Pancreas (tissue), 10 donors: ENCODE measurements around the gene TCEAL9. TPM values are rescaled to one million over a fixed set of nuclear protein-coding genes. Genes with fewer than 3 reads are reported as not detected.
"Not testable (repeated sequence)": the region's sequence is repeated elsewhere in the genome, so short reads cannot be mapped to it uniquely, and the experiment has no call there.

Source experiments
- ATAC-seq, 4 donors: fragments of 200-7000 bp; cut with Tn5 transposase; one replicate each; pipeline versions ENCODE4 v1.8.0 to v1.9.1; 2020; ENCODE audit warnings: mild to moderate bottlenecking in 4 of 4, moderate library complexity in 4 of 4
- DNase-seq, 6 donors: peaks; one replicate each; pipeline ENCODE4 v3.0.0-alpha.2; 2020
- FAIRE-seq: peaks from 2 replicates; lab custom pipeline; 2012; peaks lifted over from hg19 to GRCh38; lab: Jason Lieb, UNC
- H3K27ac ChIP-seq, 4 donors: fragments of 200-600 bp; sonication (generic); 1 replicate in 3 of 4; 2 replicates in 1 of 4; pipeline versions ENCODE4 v1.5.0 to v1.8.0; 2020
- H3K27me3 ChIP-seq, 4 donors: fragments of 200-600 bp; one replicate each; pipeline ENCODE4 v1.8.0; 2021
- H3K36me3 ChIP-seq, 3 donors: fragments of 200-600 bp; sonication (generic) in 1 of 3; one replicate each; pipeline versions ENCODE4 v1.5.0 to v1.8.0; 2020 to 2021
- H3K4me1 ChIP-seq, 3 donors: fragments of 200-600 bp; one replicate each; pipeline ENCODE4 v1.8.0; 2021
- H3K4me3 ChIP-seq, 4 donors: fragments of 200-600 bp; sonication (generic) in 2 of 4; one replicate each; pipeline versions ENCODE4 v1.5.0 to v1.8.0; 2020 to 2021
- H3K9me3 ChIP-seq, 4 donors: fragments of 200-600 bp; one replicate each; pipeline ENCODE4 v1.8.0; 2021
- CTCF ChIP-seq, 4 donors: fragments of 200-600 bp; sonication (generic) in 3 of 4; IDR thresholded peaks; one replicate each; pipeline versions ENCODE4 v1.5.0 to v1.8.0; 2021; ENCODE audit warnings: antibody characterized with exemption in 4 of 4
- WGBS, 2 donors: extraction: QIAGEN DNeasy Blood & Tissue Kit; methylation state at CpG; one replicate each; pipeline ENCODE4 v1.1.7; 2013; 5-methylcytosine and 5-hydroxymethylcytosine counted together
- intact Hi-C, 3 donors: fragments of 100-400 bp; cut with DNase I; formaldehyde crosslinking; loops; one replicate each; pipeline versions ENCODE4 v1.11.1 to v1.14.2; 2022
- polyA plus RNA-seq, 2 donors: library from polyadenylated mRNA; stranded (reverse); fragments of 200-250 nt; gene quantifications; one replicate each; pipeline ENCODE4 v1.2.3, GENCODE V29; 2013
- total RNA-seq, 6 donors: library from RNA; stranded (reverse); fragmentation: NEBNext Ultra II Directional in 4 of 6; extraction: Animal tissue kit (Norgen Biotek cat#: 25700) in 4 of 6; gene quantifications; one replicate each; pipeline versions ENCODE4 v1.2.1 to v1.2.4, GENCODE V29; 2021 to 2023
- donor health status: healthy with polysubstance abuse.
- donor health status: DM: no; HTN: no; CAD: no; lungs with moderate emphysema.
- donor health status: DM: no; HTN: no; CAD: no.
- donor health status: control.
- donor health status: control.
- donor health status: Bipolar disorder and iron deficiency.
- donor health status: DM: yes; HTN: yes; CAD: no.
- donor health status: DM: no; HTN: no; CAD: no.
- donor health status: DM: no; HTN: no; CAD: no.
- donor health status: DM: yes; HTN: yes; CAD: no.

The TCEAL9 gene
- total and polyA plus RNA-seq, 8 donors = 7.3 to 71.8 (median 14.9) TPM

- TF ChIP-seq CTCF (IDR thresholded peaks at IDR 0.05) = no peak
- intact Hi-C loops = loop anchor here in 1 of 3 donors (10.0 kb wide), 1 partner anchor 117 kb away; no protein-coding TSS in a partner anchor
- ATAC-seq (no peak), FAIRE-seq (no peak), DNase-seq (no peak)
- Histone ChIP-seq H3K27ac (no peak overlapping the region), H3K4me3 (no peak overlapping the region), H3K4me1 (no peaks in the 10 kb centered on the region), H3K27me3 (peaks cover 0 to 27% (median 0%) of the 10 kb centered on the region in 4 donors), H3K36me3 (no peaks in the 10 kb centered on the region), H3K9me3 (no peaks in the 10 kb centered on the region)
- 58 to 65% methylated on average over 29 of the region's 29 CpGs for WGBS, 2 donors
Observed at GRCh38 chrX:103347682-103348397, 8.5 kb upstream of the TCEAL9 start.

- Histone ChIP-seq H3K27ac (peak overlapping the region; percentile 47 to 93 (median 70)), H3K4me3 (peak overlapping the region; percentile 18 to 53 (median 38)), H3K4me1 (peaks cover 0 to 6% (median 0%) of the 10 kb centered on the region in 3 donors), H3K9me3 (no peaks in the 10 kb centered on the region), H3K36me3 (no peaks in the 10 kb centered on the region), H3K27me3 (no peaks in the 10 kb centered on the region)
- DNase-seq (peak in 2 of 6 donors; percentile 38 to 60), FAIRE-seq (no peak), ATAC-seq (peak; percentile 67 to 88 (median 80))
- WGBS, 2 donors = 1 to 14% methylated on average over 13 of the region's 13 CpGs
- intact Hi-C loops = no loop called here
- no peak for TF ChIP-seq CTCF (IDR thresholded peaks at IDR 0.05)
Observed at GRCh38 chrX:103356858-103357257, 552 bp downstream of the TCEAL9 start.

- FAIRE-seq (peak; percentile 59), DNase-seq (no peak), ATAC-seq (no peak)
- peak overlapping the region in 2 of 4 donors; percentile 49 to 53 for H3K4me3 ChIP-seq
- 81 to 90% methylated on average over 2 of the region's 2 CpGs for WGBS, 2 donors
- H3K9me3 ChIP-seq = no peaks in the 10 kb centered on the region
- no peak for TF ChIP-seq CTCF (IDR thresholded peaks at IDR 0.05)
- no peaks in the 10 kb centered on the region for H3K36me3 ChIP-seq
- peak overlapping the region in 1 of 4 donors; percentile 87 for H3K27ac ChIP-seq
- H3K4me1 ChIP-seq = peaks cover 0 to 6% (median 0%) of the 10 kb centered on the region in 3 donors
- intact Hi-C loops = no loop called here
- no peaks in the 10 kb centered on the region for H3K27me3 ChIP-seq
Observed at GRCh38 chrX:103357871-103358270, 1.6 kb downstream of the TCEAL9 start.

- H3K27ac ChIP-seq, intact Hi-C loops, FAIRE-seq: not testable (repeated sequence)
Observed at GRCh38 chrX:103359605-103360004, 3.3 kb downstream of the TCEAL9 start.

GRCh38 chrX:103360092-103360491 lies 3.8 kb downstream of the TCEAL9 start:
- intact Hi-C loops = no loop called here
- H3K4me1 ChIP-seq = peaks cover 0 to 6% (median 0%) of the 10 kb centered on the region in 3 donors
- FAIRE-seq (no peak), DNase-seq (no peak), ATAC-seq (no peak)
- H3K36me3 ChIP-seq = no peaks in the 10 kb centered on the region
- H3K9me3 ChIP-seq = no peaks in the 10 kb centered on the region
- no peak for TF ChIP-seq CTCF (IDR thresholded peaks at IDR 0.05)
- no peak overlapping the region for H3K27ac ChIP-seq
- 78 to 92% methylated on average over 2 of the region's 2 CpGs for WGBS, 2 donors
- H3K27me3 ChIP-seq = peaks cover 0 to 2% (median 0%) of the 10 kb centered on the region in 4 donors
- H3K4me3 ChIP-seq = no peak overlapping the region

More at GRCh38 chrX:103359605-103360004, 3.3 kb downstream of the TCEAL9 start:
- DNase-seq, H3K9me3 ChIP-seq, ATAC-seq, H3K27me3 ChIP-seq, H3K4me3 ChIP-seq, H3K4me1 ChIP-seq, H3K36me3 ChIP-seq: not testable (repeated sequence)
- 88 to 97% methylated on average over 3 of the region's 3 CpGs for WGBS, 2 donors
